Measurements from ENCODE around the gene ST3GAL3.

The ST3GAL3 gene

DNA sequence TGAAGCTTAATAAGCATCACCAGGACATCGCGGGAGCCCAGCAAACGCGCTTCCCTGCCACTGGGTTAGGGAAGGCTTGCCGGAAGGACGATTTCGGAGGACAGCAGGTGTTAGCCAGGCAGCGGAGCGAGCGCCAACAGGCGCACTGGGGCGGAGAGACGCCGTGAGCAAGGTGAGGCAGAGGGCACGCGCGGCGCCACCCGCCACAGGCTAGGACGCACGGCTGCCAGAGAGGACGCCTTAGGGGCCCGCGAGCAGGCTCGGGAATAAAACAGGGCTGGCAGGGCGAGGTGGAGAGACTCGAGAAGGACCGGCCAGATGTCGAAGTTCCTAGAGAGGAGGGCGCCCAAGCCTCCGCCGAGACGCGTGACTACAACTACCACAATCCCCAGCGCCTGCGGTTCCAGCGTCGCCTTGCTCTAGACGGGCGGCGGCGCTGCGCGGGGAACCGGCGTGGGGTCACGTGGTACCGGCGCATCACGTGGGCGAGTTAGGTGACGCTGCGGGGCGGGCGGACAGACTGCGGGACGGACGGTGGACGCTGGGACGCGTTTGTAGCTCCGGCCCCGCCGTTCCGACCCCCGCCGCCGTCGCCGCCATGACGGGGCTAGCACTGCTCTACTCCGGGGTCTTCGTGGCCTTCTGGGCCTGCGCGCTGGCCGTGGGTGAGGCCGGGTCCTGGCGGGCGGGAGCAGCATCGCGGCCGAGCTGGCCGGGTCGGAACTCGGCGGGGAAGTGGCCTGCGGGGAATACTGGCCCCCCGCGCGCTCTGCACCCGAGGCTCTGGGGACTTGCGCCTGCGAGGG, 267.3 kb downstream of the ST3GAL3 start, which contains the start of gene ATP6V0B:
TSS of gene ATP6V0B (plus strand) at position 518 of the 806 bp plus-strand sequence. CDS start at position 599, 81 bp downstream.
- WGBS, 2 donors (ENCODE audit: extremely low coverage in 2 of 2, insufficient read length in 2 of 2, insufficient replicate concordance in 1 of 2): no CpG with 5 or more reads among the region's 93 CpGs
- H4K8ac ChIP-seq (ENCODE audit: low read depth, low read length): peak within 1 kb of the TSS; percentile 67

DNA sequence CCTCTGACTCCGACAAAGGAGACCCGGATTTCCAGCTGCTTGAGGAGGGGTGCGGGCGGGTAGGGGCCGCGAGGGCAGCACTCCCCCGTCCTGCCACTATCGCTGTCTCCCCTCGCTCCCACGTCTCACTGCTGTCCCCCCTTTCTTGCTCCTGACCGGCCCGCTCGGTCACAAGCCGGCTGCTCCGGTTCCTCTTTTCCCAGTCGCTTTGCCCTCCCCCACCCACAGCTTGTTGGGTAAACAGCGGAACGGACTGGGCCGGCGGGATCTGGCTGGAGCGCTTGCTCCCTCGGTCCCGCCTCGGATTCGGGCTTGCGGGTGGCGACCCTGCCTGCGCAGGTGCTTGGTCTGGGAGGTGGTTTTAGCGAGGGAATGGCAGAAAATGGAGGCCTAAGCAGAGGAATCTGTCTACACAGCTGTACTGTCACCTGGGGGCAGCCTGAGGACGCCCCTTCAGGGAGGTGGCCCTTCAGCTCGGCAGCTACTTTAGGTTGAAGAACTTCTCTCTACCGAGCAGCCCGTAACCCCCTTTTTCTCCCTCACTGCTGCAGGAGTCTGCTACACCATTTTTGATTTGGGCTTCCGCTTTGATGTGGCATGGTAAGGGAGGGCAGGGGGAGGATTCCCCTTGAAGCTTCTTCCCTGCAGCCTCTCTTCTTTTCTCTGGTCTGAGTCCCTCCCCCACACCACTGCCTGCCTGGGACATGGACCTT, 268.1 kb downstream of the ST3GAL3 start:
- peak overlapping the region; percentile 35 for H3K18ac ChIP-seq (ENCODE audit: low read length)
- no peak overlapping the region for H4K8ac ChIP-seq (ENCODE audit: low read depth, low read length)
- H2AFZ ChIP-seq (ENCODE audit: low read length): peak overlapping the region; percentile 97
- H3K27ac ChIP-seq (replicated peaks; ENCODE audit: low read length): no peak overlapping the region
- peak overlapping the region; percentile 82 for H3K4me2 ChIP-seq (ENCODE audit: insufficient read depth, low read length, poor library complexity, severe bottlenecking)
- peaks cover 24 to 49% of the 10 kb centered on the region in 2 donors for H3K36me3 ChIP-seq (replicated peaks in 1 of 2; ENCODE audit: control insufficient read depth in 2 of 2, insufficient read depth in 2 of 2, low read length in 2 of 2)
- peak overlapping the region; percentile 90 to 98 for H3K4me3 ChIP-seq (ENCODE audit: low read length in 2 of 2)
- no peak overlapping the region for H2AK5ac ChIP-seq (ENCODE audit: low read depth, low read length)
- peak overlapping the region; percentile 73 for H2BK120ac ChIP-seq (ENCODE audit: low read depth, low read length)
- no CpG with 5 or more reads among the region's 34 CpGs for WGBS, 2 donors (ENCODE audit: extremely low coverage in 2 of 2, insufficient read length in 2 of 2, insufficient replicate concordance in 1 of 2)
- H3K23ac ChIP-seq (ENCODE audit: low read depth, low read length, poor library complexity): peak overlapping the region; percentile 98
- peaks cover 26% of the 10 kb centered on the region for H3K79me1 ChIP-seq (ENCODE audit: low read depth, low read length)
- H3K9ac ChIP-seq (ENCODE audit: low read depth, low read length, poor library complexity): peak overlapping the region; percentile 97
- DNase-seq (ENCODE audit: low spot score): no peak
- no peak overlapping the region for H3K14ac ChIP-seq (ENCODE audit: low read length)
- H2BK5ac ChIP-seq (ENCODE audit: low read length): peak overlapping the region; percentile 79
- peak overlapping the region; percentile 48 for H2BK12ac ChIP-seq (ENCODE audit: low read length)
- H3K27me3 ChIP-seq (ENCODE audit: control insufficient read depth in 3 of 3, insufficient read depth in 3 of 3, low read depth in 1 of 3, low read length in 3 of 3): no peaks in the 10 kb centered on the region
- H3K4me1 ChIP-seq (ENCODE audit: control insufficient read depth in 2 of 2, insufficient read depth in 1 of 2, low read depth in 1 of 2, low read length in 2 of 2): peaks cover 16 to 29% of the 10 kb centered on the region in 2 donors
- no peak overlapping the region for H3K4ac ChIP-seq (ENCODE audit: low read length)
- no peak overlapping the region for H4K91ac ChIP-seq (ENCODE audit: low read depth, low read length, poor library complexity)
- no peaks in the 10 kb centered on the region for H3K9me3 ChIP-seq (replicated peaks in 1 of 2; ENCODE audit: control insufficient read depth in 2 of 2, insufficient read depth in 1 of 2, low read depth in 1 of 2, low read length in 2 of 2)
- no peak overlapping the region for H2BK15ac ChIP-seq (ENCODE audit: low read length)

More for the DNA sequence above, 267.3 kb downstream of the ST3GAL3 start, which contains the start of gene ATP6V0B:
- H3K9me3 ChIP-seq (replicated peaks in 1 of 2; ENCODE audit: control insufficient read depth in 2 of 2, insufficient read depth in 1 of 2, low read depth in 1 of 2, low read length in 2 of 2): no peaks in the 10 kb centered on the region
- peak within 1 kb of the TSS; percentile 90 to 98 for H3K4me3 ChIP-seq (ENCODE audit: low read length in 2 of 2)
- no peak within 1 kb of the TSS for H4K91ac ChIP-seq (ENCODE audit: low read depth, low read length, poor library complexity)
- peak within 1 kb of the TSS; percentile 79 for H2BK5ac ChIP-seq (ENCODE audit: low read length)
- peak within 1 kb of the TSS; percentile 97 for H3K9ac ChIP-seq (ENCODE audit: low read depth, low read length, poor library complexity)
- no peaks in the 10 kb centered on the region for H3K27me3 ChIP-seq (ENCODE audit: control insufficient read depth in 3 of 3, insufficient read depth in 3 of 3, low read depth in 1 of 3, low read length in 3 of 3)
- peak within 1 kb of the TSS; percentile 6 for H3K27ac ChIP-seq (replicated peaks; ENCODE audit: low read length)
- H3K4me1 ChIP-seq (ENCODE audit: control insufficient read depth in 2 of 2, insufficient read depth in 1 of 2, low read depth in 1 of 2, low read length in 2 of 2): peaks cover 14 to 25% of the 10 kb centered on the region in 2 donors
- peak within 1 kb of the TSS; percentile 82 for H3K4me2 ChIP-seq (ENCODE audit: insufficient read depth, low read length, poor library complexity, severe bottlenecking)
- no peak within 1 kb of the TSS for H2AK5ac ChIP-seq (ENCODE audit: low read depth, low read length)
- peak within 1 kb of the TSS; percentile 98 for H3K23ac ChIP-seq (ENCODE audit: low read depth, low read length, poor library complexity)
- DNase-seq (ENCODE audit: low spot score): peak; percentile 89
- peak within 1 kb of the TSS; percentile 69 for H2BK12ac ChIP-seq (ENCODE audit: low read length)
- H2BK120ac ChIP-seq (ENCODE audit: low read depth, low read length): peak within 1 kb of the TSS; percentile 73
- H3K18ac ChIP-seq (ENCODE audit: low read length): peak within 1 kb of the TSS; percentile 98
- peak within 1 kb of the TSS; percentile 87 for H2BK15ac ChIP-seq (ENCODE audit: low read length)
- peak within 1 kb of the TSS; percentile 97 for H2AFZ ChIP-seq (ENCODE audit: low read length)
- no peak within 1 kb of the TSS for H3K4ac ChIP-seq (ENCODE audit: low read length)
- peak within 1 kb of the TSS; percentile 91 for H3K14ac ChIP-seq (ENCODE audit: low read length)
- peaks cover 20% of the 10 kb centered on the region for H3K79me1 ChIP-seq (ENCODE audit: low read depth, low read length)
- peaks cover 21 to 48% of the 10 kb centered on the region in 2 donors for H3K36me3 ChIP-seq (replicated peaks in 1 of 2; ENCODE audit: control insufficient read depth in 2 of 2, insufficient read depth in 2 of 2, low read length in 2 of 2)

GRCh38 chr1:43976045-43976444, 268.7 kb downstream of the ST3GAL3 start:
- peaks cover 24 to 55% of the 10 kb centered on the region in 2 donors for H3K36me3 ChIP-seq (replicated peaks in 1 of 2; ENCODE audit: control insufficient read depth in 2 of 2, insufficient read depth in 2 of 2, low read length in 2 of 2)
- no CpG with 5 or more reads among the region's 4 CpGs for WGBS, 2 donors (ENCODE audit: extremely low coverage in 2 of 2, insufficient read length in 2 of 2, insufficient replicate concordance in 1 of 2)
- no peak overlapping the region for H2BK15ac ChIP-seq (ENCODE audit: low read length)
- no peak overlapping the region for H2BK5ac ChIP-seq (ENCODE audit: low read length)
- H3K27me3 ChIP-seq (ENCODE audit: control insufficient read depth in 3 of 3, insufficient read depth in 3 of 3, low read depth in 1 of 3, low read length in 3 of 3): no peaks in the 10 kb centered on the region
- no peak overlapping the region for H3K23ac ChIP-seq (ENCODE audit: low read depth, low read length, poor library complexity)
- no peak overlapping the region for H3K4me2 ChIP-seq (ENCODE audit: insufficient read depth, low read length, poor library complexity, severe bottlenecking)
- peaks cover 19 to 27% of the 10 kb centered on the region in 2 donors for H3K4me1 ChIP-seq (ENCODE audit: control insufficient read depth in 2 of 2, insufficient read depth in 1 of 2, low read depth in 1 of 2, low read length in 2 of 2)
- H4K8ac ChIP-seq (ENCODE audit: low read depth, low read length): no peak overlapping the region
- peaks cover 32% of the 10 kb centered on the region for H3K79me1 ChIP-seq (ENCODE audit: low read depth, low read length)
- H2BK120ac ChIP-seq (ENCODE audit: low read depth, low read length): no peak overlapping the region
- H2AK5ac ChIP-seq (ENCODE audit: low read depth, low read length): no peak overlapping the region
- no peaks in the 10 kb centered on the region for H3K9me3 ChIP-seq (replicated peaks in 1 of 2; ENCODE audit: control insufficient read depth in 2 of 2, insufficient read depth in 1 of 2, low read depth in 1 of 2, low read length in 2 of 2)
- H3K9ac ChIP-seq (ENCODE audit: low read depth, low read length, poor library complexity): no peak overlapping the region
- no peak overlapping the region for H3K4ac ChIP-seq (ENCODE audit: low read length)
- no peak overlapping the region for H4K91ac ChIP-seq (ENCODE audit: low read depth, low read length, poor library complexity)
- no peak overlapping the region for H3K18ac ChIP-seq (ENCODE audit: low read length)
- H3K14ac ChIP-seq (ENCODE audit: low read length): no peak overlapping the region
- no peak for DNase-seq (ENCODE audit: low spot score)
- no peak overlapping the region for H3K27ac ChIP-seq (replicated peaks; ENCODE audit: low read length)
- H2BK12ac ChIP-seq (ENCODE audit: low read length): no peak overlapping the region
- H2AFZ ChIP-seq (ENCODE audit: low read length): no peak overlapping the region
- peak overlapping the region in 1 of 2 donors; percentile 90 for H3K4me3 ChIP-seq (ENCODE audit: low read length in 2 of 2)

DNA sequence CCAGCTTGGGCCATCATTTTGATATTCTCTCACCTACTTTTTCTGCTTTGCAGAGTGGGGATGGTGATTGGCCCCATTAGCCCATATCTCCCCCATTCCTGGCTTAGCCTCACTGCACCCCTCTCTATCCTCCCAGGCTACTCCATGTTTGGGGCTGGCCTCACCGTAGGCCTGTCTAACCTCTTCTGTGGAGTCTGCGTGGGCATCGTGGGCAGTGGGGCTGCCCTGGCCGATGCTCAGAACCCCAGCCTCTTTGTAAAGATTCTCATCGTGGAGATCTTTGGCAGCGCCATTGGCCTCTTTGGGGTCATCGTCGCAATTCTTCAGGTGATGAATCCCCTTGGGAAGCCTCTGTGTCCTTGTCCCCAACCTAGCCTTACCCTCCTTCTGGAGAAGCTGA, 269.6 kb downstream of the ST3GAL3 start:
- no CpG with 5 or more reads among the region's 8 CpGs for whole genome bisulfite sequencing, 2 donors (ENCODE audit: extremely low coverage in 2 of 2, insufficient read length in 2 of 2, insufficient replicate concordance in 1 of 2)
- no peak overlapping the region for H2AFZ ChIP-seq (ENCODE audit: low read length)
- peaks cover 39% of the 10 kb centered on the region for H3K79me1 ChIP-seq (ENCODE audit: low read depth, low read length)
- H2BK15ac ChIP-seq (ENCODE audit: low read length): no peak overlapping the region
- no peak overlapping the region for H3K14ac ChIP-seq (ENCODE audit: low read length)
- H3K23ac ChIP-seq (ENCODE audit: low read depth, low read length, poor library complexity): no peak overlapping the region
- H3K9ac ChIP-seq (ENCODE audit: low read depth, low read length, poor library complexity): no peak overlapping the region
- H4K8ac ChIP-seq (ENCODE audit: low read depth, low read length): no peak overlapping the region
- H2BK120ac ChIP-seq (ENCODE audit: low read depth, low read length): no peak overlapping the region
- H3K9me3 ChIP-seq (replicated peaks in 1 of 2; ENCODE audit: control insufficient read depth in 2 of 2, insufficient read depth in 1 of 2, low read depth in 1 of 2, low read length in 2 of 2): no peaks in the 10 kb centered on the region
- no peak for DNase-seq (ENCODE audit: low spot score)
- H3K27me3 ChIP-seq (ENCODE audit: control insufficient read depth in 3 of 3, insufficient read depth in 3 of 3, low read depth in 1 of 3, low read length in 3 of 3): no peaks in the 10 kb centered on the region
- peaks cover 29 to 59% of the 10 kb centered on the region in 2 donors for H3K36me3 ChIP-seq (replicated peaks in 1 of 2; ENCODE audit: control insufficient read depth in 2 of 2, insufficient read depth in 2 of 2, low read length in 2 of 2)
- H2BK5ac ChIP-seq (ENCODE audit: low read length): no peak overlapping the region
- no peak overlapping the region for H3K18ac ChIP-seq (ENCODE audit: low read length)
- no peak overlapping the region for H3K4ac ChIP-seq (ENCODE audit: low read length)
- peaks cover 19 to 27% of the 10 kb centered on the region in 2 donors for H3K4me1 ChIP-seq (ENCODE audit: control insufficient read depth in 2 of 2, insufficient read depth in 1 of 2, low read depth in 1 of 2, low read length in 2 of 2)
- H2BK12ac ChIP-seq (ENCODE audit: low read length): no peak overlapping the region
- H3K27ac ChIP-seq (replicated peaks; ENCODE audit: low read length): no peak overlapping the region
- no peak overlapping the region for H3K4me2 ChIP-seq (ENCODE audit: insufficient read depth, low read length, poor library complexity, severe bottlenecking)
- H2AK5ac ChIP-seq (ENCODE audit: low read depth, low read length): no peak overlapping the region
- H4K91ac ChIP-seq (ENCODE audit: low read depth, low read length, poor library complexity): no peak overlapping the region
- peak overlapping the region in 1 of 2 donors; percentile 90 for H3K4me3 ChIP-seq (ENCODE audit: low read length in 2 of 2)
